ENCODE results near the gene HDGFL1. TPM values are rescaled to one million over a fixed set of nuclear protein-coding genes. Genes with fewer than 3 reads are reported as not detected.

Gene HDGFL1
- total RNA-seq (not detected in 2 replicates), polyA plus RNA-seq (not detected in 2 replicates), polyA minus RNA-seq (not detected in 2 replicates), Bru-seq, nascent RNA (not detected), BruChase-seq, experiment 1, labeled RNA remaining after a 6-hour chase (percentile 18 among the genes with signal in this experiment), BruChase-seq, experiment 2, labeled RNA remaining after a 2-hour chase (not detected)
- not detected in 2 replicates for polyA plus RNA-seq (2011; cell fraction: cytosol; rRNA removed)
- polyA plus RNA-seq (2011; cell fraction: nucleus; rRNA removed), result 0.15 TPM in 1 of 2 replicates, not detected in the other
- not detected in 2 replicates for polyA plus RNA-seq (2012)
- not detected for polyA minus RNA-seq (2011; cell fraction: cytosol; rRNA and poly(A)+ RNA removed)
- polyA minus RNA-seq (2011; cell fraction: nucleus; rRNA and poly(A)+ RNA removed), result not detected in 2 replicates
- long read RNA-seq, result 0 reads

- no peaks in the 10 kb centered on the region for H3K79me2 ChIP-seq (ENCODE audit: control insufficient read depth, insufficient read depth, low read length)
- DNase-seq (ENCODE audit: low read depth, low spot score), result no peak
- no peak within 1 kb of the TSS for H3K9ac ChIP-seq (replicated peaks; ENCODE audit: extremely low read depth, insufficient read depth, low read length)
- TF ChIP-seq GATA2 (IDR thresholded peaks at IDR 0.05; ENCODE audit: insufficient read depth, insufficient read length, low read depth, low read length) (no peak), CTCF (IDR thresholded peaks at IDR 0.05; ENCODE audit: extremely low read depth in 1 of 2, insufficient read depth in 1 of 2, low read depth in 1 of 2, low read length in 2 of 2) (no peak), FOS (IDR thresholded peaks at IDR 0.05; ENCODE audit: borderline replicate concordance, insufficient read depth, low read length) (no peak), EZH2 (IDR thresholded peaks at IDR 0.05; ENCODE audit: borderline replicate concordance, low read depth, low read length, severe bottlenecking) (no peak), JUN (IDR thresholded peaks at IDR 0.05; ENCODE audit: borderline replicate concordance, insufficient read depth, insufficient read length, low read depth) (no peak), MAX (IDR thresholded peaks at IDR 0.05; ENCODE audit: insufficient read depth, insufficient read length) (no peak), POLR2AphosphoS5 (IDR thresholded peaks at IDR 0.05; ENCODE audit: insufficient read depth, low read depth, low read length) (no peak), POLR2A (IDR thresholded peaks at IDR 0.05; ENCODE audit: low read depth, low read length) (no peak), MYC (IDR thresholded peaks at IDR 0.05; ENCODE audit: low read depth, low read length) (no peak)
- H3K9me1 ChIP-seq (replicated peaks; ENCODE audit: control insufficient read depth, extremely low read depth, insufficient read depth, low read length), result no peaks in the 10 kb centered on the region
- no peak within 1 kb of the TSS for H3K4me2 ChIP-seq (ENCODE audit: insufficient read depth, low read length)
- POLR2A ChIA-PET, result no interaction called here
- no peak within 1 kb of the TSS for H2AFZ ChIP-seq (ENCODE audit: low read depth, low read length)
- no peaks in the 10 kb centered on the region for H3K27me3 ChIP-seq (ENCODE audit: control insufficient read depth in 2 of 2, insufficient read depth in 2 of 2, low read length in 2 of 2)
- H3K4me1 ChIP-seq (ENCODE audit: control insufficient read depth, extremely low read depth, insufficient read depth, low read length), result no peaks in the 10 kb centered on the region
- no peaks in the 10 kb centered on the region for H4K20me1 ChIP-seq (replicated peaks; ENCODE audit: control insufficient read depth, extremely low read depth, insufficient read depth, low read length)
- no peak within 1 kb of the TSS for H3K4me3 ChIP-seq (replicated peaks in 1 of 3; ENCODE audit: insufficient read depth in 1 of 3, low read depth in 1 of 3, low read length in 3 of 3)
- dilution Hi-C loops (cut with MboI; ENCODE audit: extremely low pct_ligation_motif_present, low sequenced_read_pairs) (no loop called here), intact Hi-C loops (cut with micrococcal nuclease) (no loop called here)
- H3K27ac ChIP-seq (ENCODE audit: insufficient read depth, low read depth, low read length), result no peak within 1 kb of the TSS
- CTCF ChIA-PET, result no interaction called here
- no TSS peak for BruUV-seq (replicated peaks)
- no peaks in the 10 kb centered on the region for H3K36me3 ChIP-seq (ENCODE audit: control insufficient read depth in 2 of 2, extremely low read depth in 1 of 2, insufficient read depth in 2 of 2, low read length in 2 of 2)
- H3K9me3 ChIP-seq (replicated peaks; ENCODE audit: control insufficient read depth, insufficient read depth, low read length), result no peaks in the 10 kb centered on the region
- FAIRE-seq, result no peak
Measured at GRCh38 chr6:22569281-22570184, at the start of gene HDGFL1. TSS of gene HDGFL1 (plus strand) at chr6:22569566. CDS start at chr6:22569576, 10 bp downstream.
